Neural cell (in vitro differentiated cells): ENCODE measurements around the gene E2F4. TPM values are rescaled to one million over a fixed set of nuclear protein-coding genes. Genes with fewer than 3 reads are reported as not detected.

Experiments used
- H2AFZ ChIP-seq: fragments of 200-600, 300-800 bp; sonication (generic), shearing (Covaris generic); 2 replicates; pipeline ENCODE4 v1.6.0; 2014; ENCODE audit warnings: low read depth, mild to moderate bottlenecking, antibody characterized with exemption, low read length, moderate library complexity
- H3F3A ChIP-seq: fragments of 200-600 bp; shearing (Covaris generic); 2 replicates; pipeline ENCODE4 v1.6.1; 2016; ENCODE audit warnings: mild to moderate bottlenecking, moderate library complexity, mixed read lengths, antibody characterized with exemption, low read length; ENCODE audit not compliant: insufficient read depth, poor library complexity, severe bottlenecking
- H3K27ac ChIP-seq: fragments of 200-600, 300-800 bp; sonication (generic), shearing (Covaris generic); 2 replicates; pipeline ENCODE4 v1.5.1; 2014; ENCODE audit warnings: mild to moderate bottlenecking, low read length, moderate library complexity
- H3K27me3 ChIP-seq: fragments of 300-800, 200-600 bp; sonication (generic), shearing (Covaris generic); 2 replicates; pipeline ENCODE4 v1.6.0; 2014; ENCODE audit warnings: mild to moderate bottlenecking, low read depth, low read length, moderate library complexity; ENCODE audit not compliant: insufficient read depth
- H3K36me3 ChIP-seq: fragments of 300-800, 200-600 bp; sonication (generic), shearing (Covaris generic); 2 replicates; pipeline ENCODE4 v1.5.1; 2014; ENCODE audit warnings: mild to moderate bottlenecking, antibody characterized with exemption, low read length, moderate library complexity; ENCODE audit not compliant: insufficient read depth
- H3K4me2 ChIP-seq: fragments of 300-800, 200-600 bp; sonication (generic), shearing (Covaris generic); 2 replicates; pipeline ENCODE4 v1.6.0; 2014; ENCODE audit warnings: mild to moderate bottlenecking, low read length
- H3K4me3 ChIP-seq: fragments of 300-800, 200-600 bp; sonication (generic), shearing (Covaris generic); 2 replicates; pipeline ENCODE4 v1.5.1; 2014; ENCODE audit warnings: mild to moderate bottlenecking, low read length, moderate library complexity
- H3K79me2 ChIP-seq: fragments of 200-600 bp; shearing (Covaris generic); replicated peaks from 2 replicates; pipeline ENCODE4 v1.6.0; 2014; ENCODE audit warnings: mild to moderate bottlenecking, low read length, moderate library complexity; ENCODE audit not compliant: insufficient read depth
- H3K9ac ChIP-seq: fragments of 300-800, 200-600 bp; sonication (generic), shearing (Covaris generic); 2 replicates; pipeline ENCODE4 v1.6.1; 2016; ENCODE audit warnings: mild to moderate bottlenecking, low read length, mixed read lengths
- H3K9me2 ChIP-seq: fragments of 200-600 bp; shearing (Covaris generic); 2 replicates; pipeline ENCODE4 v1.6.1; 2016; ENCODE audit warnings: mild to moderate bottlenecking, low read length, mixed read lengths; ENCODE audit not compliant: insufficient read depth
- H3K9me3 ChIP-seq: fragments of 200-600, 300-800 bp; sonication (generic), shearing (Covaris generic); 2 replicates; pipeline ENCODE4 v1.6.1; 2016; ENCODE audit warnings: mild to moderate bottlenecking, mixed run types, low read length, moderate library complexity, mixed read lengths
- H4K20me1 ChIP-seq: fragments of 200-600 bp; shearing (Covaris generic); 2 replicates; pipeline ENCODE4 v1.6.1; 2016; ENCODE audit warnings: mild to moderate bottlenecking, mixed run types; ENCODE audit not compliant: insufficient read depth
- CTCF ChIP-seq: fragments of 450-650 bp; IDR thresholded peaks from 2 replicates; pipeline ENCODE4 v1.5.1; 2014; ENCODE audit warnings: antibody characterized with exemption, mild to moderate bottlenecking, moderate library complexity; ENCODE audit not compliant: poor library complexity, severe bottlenecking
- EP300 ChIP-seq: fragments of 450-650 bp; conservative IDR thresholded peaks from 2 replicates; pipeline ENCODE4 v1.6.1; 2014; ENCODE audit warnings: antibody characterized with exemption, mild to moderate bottlenecking, moderate library complexity; ENCODE audit not compliant: poor library complexity, severe bottlenecking
- EZH2 ChIP-seq: fragments of 200-600, 300-800 bp; shearing (Covaris generic), sonication (generic); IDR thresholded peaks from 2 replicates; pipeline ENCODE4 v1.6.1; 2014; ENCODE audit warnings: antibody characterized with exemption, low read length, borderline replicate concordance, mild to moderate bottlenecking; ENCODE audit not compliant: insufficient read depth, poor library complexity, severe bottlenecking
- MXI1 ChIP-seq: fragments of 450-650 bp; conservative IDR thresholded peaks from 2 replicates; pipeline ENCODE4 v1.6.1; 2014; ENCODE audit warnings: antibody characterized with exemption, mild to moderate bottlenecking; ENCODE audit not compliant: poor library complexity, severe bottlenecking
- POLR2AphosphoS5 ChIP-seq: IDR thresholded peaks from 2 replicates; pipeline ENCODE4 v1.6.1; 2012
- RAD21 ChIP-seq: fragments of 450-650 bp; conservative IDR thresholded peaks from 2 replicates; pipeline ENCODE4 v1.6.1; 2014; ENCODE audit warnings: antibody characterized with exemption, mild to moderate bottlenecking, moderate library complexity
- SMC3 ChIP-seq: fragments of 450-650 bp; conservative IDR thresholded peaks from 2 replicates; pipeline ENCODE4 v1.6.1; 2014; ENCODE audit warnings: antibody characterized with exemption, mild to moderate bottlenecking, moderate library complexity; ENCODE audit not compliant: poor library complexity
- TAF1 ChIP-seq: IDR thresholded peaks from 2 replicates; pipeline ENCODE4 v1.6.1; 2012; ENCODE audit warnings: low read depth
- polyA plus RNA-seq: library from polyadenylated mRNA; depleted of rRNA; stranded (reverse); fragments of >200 nt; gene quantifications from 2 replicates; pipeline ENCODE4 v1.2.3, GENCODE V29; 2014
- TF ChIP-seq, protein P1 (sequence below): IDR thresholded peaks from 2 replicates; pipeline ENCODE4 v1.6.1; 2012; ENCODE audit warnings: borderline replicate concordance

Gene E2F4
- polyA plus RNA-seq, 1 donor from 2014 or later: 112 TPM

DNA sequence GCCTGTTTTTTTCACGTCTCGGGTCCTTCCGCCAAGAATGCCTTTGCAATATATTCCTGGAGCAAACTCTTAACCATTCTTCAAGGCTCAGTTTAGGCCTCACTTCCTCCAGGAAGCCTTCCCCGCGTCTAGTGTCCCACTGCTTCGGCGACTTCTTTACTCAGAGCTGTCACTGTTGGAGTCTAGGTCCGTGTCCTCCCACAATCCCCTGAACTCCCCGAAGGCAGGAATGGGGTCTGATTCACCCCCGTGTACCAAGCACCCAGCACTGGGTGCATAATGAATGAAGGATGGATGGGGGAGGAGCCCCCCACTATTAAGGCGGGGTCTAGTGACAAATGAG is 8.7 kb upstream of the E2F4 start:
- H3K4me3 ChIP-seq: peak overlapping the region; percentile 91
- H3K4me2 ChIP-seq: peak overlapping the region; percentile 76
- H2AFZ ChIP-seq: peak overlapping the region; percentile 59
- no peak for TF ChIP-seq EZH2
- no peak for TF ChIP-seq RAD21
- no peak for TF ChIP-seq TAF1
- no peak for TF ChIP-seq MXI1
- TF ChIP-seq CTCF: no peak
- TF ChIP-seq EP300: no peak
- TF ChIP-seq, protein P1, sequence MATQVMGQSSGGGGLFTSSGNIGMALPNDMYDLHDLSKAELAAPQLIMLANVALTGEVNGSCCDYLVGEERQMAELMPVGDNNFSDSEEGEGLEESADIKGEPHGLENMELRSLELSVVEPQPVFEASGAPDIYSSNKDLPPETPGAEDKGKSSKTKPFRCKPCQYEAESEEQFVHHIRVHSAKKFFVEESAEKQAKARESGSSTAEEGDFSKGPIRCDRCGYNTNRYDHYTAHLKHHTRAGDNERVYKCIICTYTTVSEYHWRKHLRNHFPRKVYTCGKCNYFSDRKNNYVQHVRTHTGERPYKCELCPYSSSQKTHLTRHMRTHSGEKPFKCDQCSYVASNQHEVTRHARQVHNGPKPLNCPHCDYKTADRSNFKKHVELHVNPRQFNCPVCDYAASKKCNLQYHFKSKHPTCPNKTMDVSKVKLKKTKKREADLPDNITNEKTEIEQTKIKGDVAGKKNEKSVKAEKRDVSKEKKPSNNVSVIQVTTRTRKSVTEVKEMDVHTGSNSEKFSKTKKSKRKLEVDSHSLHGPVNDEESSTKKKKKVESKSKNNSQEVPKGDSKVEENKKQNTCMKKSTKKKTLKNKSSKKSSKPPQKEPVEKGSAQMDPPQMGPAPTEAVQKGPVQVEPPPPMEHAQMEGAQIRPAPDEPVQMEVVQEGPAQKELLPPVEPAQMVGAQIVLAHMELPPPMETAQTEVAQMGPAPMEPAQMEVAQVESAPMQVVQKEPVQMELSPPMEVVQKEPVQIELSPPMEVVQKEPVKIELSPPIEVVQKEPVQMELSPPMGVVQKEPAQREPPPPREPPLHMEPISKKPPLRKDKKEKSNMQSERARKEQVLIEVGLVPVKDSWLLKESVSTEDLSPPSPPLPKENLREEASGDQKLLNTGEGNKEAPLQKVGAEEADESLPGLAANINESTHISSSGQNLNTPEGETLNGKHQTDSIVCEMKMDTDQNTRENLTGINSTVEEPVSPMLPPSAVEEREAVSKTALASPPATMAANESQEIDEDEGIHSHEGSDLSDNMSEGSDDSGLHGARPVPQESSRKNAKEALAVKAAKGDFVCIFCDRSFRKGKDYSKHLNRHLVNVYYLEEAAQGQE: no peak
- TF ChIP-seq SMC3: no peak
- no peak for TF ChIP-seq POLR2AphosphoS5
- peaks cover 14% of the 10 kb centered on the region for H3K27me3 ChIP-seq
- no peaks in the 10 kb centered on the region for H3K9me3 ChIP-seq
- H3F3A ChIP-seq: no peaks in the 10 kb centered on the region
- H3K9me2 ChIP-seq: no peaks in the 10 kb centered on the region
- H3K9ac ChIP-seq: peak overlapping the region; percentile 94
- peaks cover 24% of the 10 kb centered on the region for H3K79me2 ChIP-seq
- no peaks in the 10 kb centered on the region for H3K36me3 ChIP-seq
- peaks cover 1% of the 10 kb centered on the region for H4K20me1 ChIP-seq
- peak overlapping the region; percentile 93 for H3K27ac ChIP-seq

GRCh38 chr16:67183627-67184452 is 8.1 kb upstream of the E2F4 start, which contains the start of gene MATCAP1:
MATCAP1 (minus strand) TSS chr16:67183963; CDS start chr16:67180610, 3,353 bp downstream.
- Histone ChIP-seq H3F3A (no peaks in the 10 kb centered on the region), H3K4me3 (peak within 1 kb of the TSS; percentile 91), H3K79me2 (peaks cover 24% of the 10 kb centered on the region), H3K9ac (peak within 1 kb of the TSS; percentile 94), H3K36me3 (no peaks in the 10 kb centered on the region), H2AFZ (peak within 1 kb of the TSS; percentile 59), H3K27me3 (peaks cover 9% of the 10 kb centered on the region), H3K27ac (peak within 1 kb of the TSS; percentile 93), H4K20me1 (no peaks in the 10 kb centered on the region), H3K9me3 (no peaks in the 10 kb centered on the region), H3K9me2 (no peaks in the 10 kb centered on the region), H3K4me2 (peak within 1 kb of the TSS; percentile 76)
- TF ChIP-seq EP300 (peak; percentile 69), RAD21 (no peak), TAF1 (peak; percentile 66), MXI1 (peak; percentile 85), SMC3 (peak; percentile 22), POLR2AphosphoS5 (peak; percentile 96)
- TF ChIP-seq, protein P1: no peak
